Measurements from ENCODE around the gene DPEP2.

- TF ChIP-seq POLR2A (IDR thresholded peaks at IDR 0.05; ENCODE audit: low read depth, low read length) = no peak
- TF ChIP-seq MAFK (IDR thresholded peaks at IDR 0.05; ENCODE audit: low read depth, low read length) = no peak
- TF ChIP-seq CTCF (conservative IDR thresholded peaks at IDR 0.05; ENCODE audit: low read depth, low read length) = no peak
- no peak for TF ChIP-seq SMC3 (IDR thresholded peaks at IDR 0.05; ENCODE audit: low read depth, low read length)
- TF ChIP-seq RFX5 (IDR thresholded peaks at IDR 0.05; ENCODE audit: low read depth, low read length) = no peak
- TF ChIP-seq USF2 (IDR thresholded peaks at IDR 0.05; ENCODE audit: low read depth, low read length) = no peak
- TF ChIP-seq RCOR1 (IDR thresholded peaks at IDR 0.05; ENCODE audit: insufficient replicate concordance, low read length) = no peak
Observed at GRCh38 chr16:67963662-67964321, 35.5 kb downstream of the DPEP2 start.

All from IMR-90 (cell line).